Transverse colon (tissue), 4 donors: ENCODE measurements around the gene DEFB131A.
"Not testable (repeated sequence)": the region's sequence is repeated elsewhere in the genome, so short reads cannot be mapped to it uniquely, and the experiment has no call there.

Experiments used
- CTCF ChIP-seq, 5 experiments: fragments of 200-600 bp in 3 of 5; fragments of 450-650 bp in 2 of 5; sonication (generic) in 3 of 5; IDR thresholded peaks; 1 replicate in 2 of 5; 2 replicates in 3 of 5; pipeline ENCODE4 v1.5.1; 2016 to 2017; ENCODE audit warnings: antibody characterized with exemption in 5 of 5, inconsistent platforms in 3 of 5, mild to moderate bottlenecking in 2 of 5, moderate library complexity in 1 of 5
- POLR2A ChIP-seq: fragments of 450-650 bp; IDR thresholded peaks from one replicate; pipeline ENCODE4 v1.6.1; 2016; ENCODE audit warnings: antibody characterized with exemption, mild to moderate bottlenecking, moderate library complexity
- POLR2AphosphoS5 ChIP-seq, 3 donors: sonication (generic); formaldehyde crosslinking; IDR thresholded peaks; one replicate each; pipeline ENCODE4 v1.6.1; 2016; ENCODE audit warnings: antibody characterized with exemption in 3 of 3

- TF ChIP-seq CTCF (IDR thresholded peaks at IDR 0.05); POLR2A; POLR2AphosphoS5 (IDR thresholded peaks at IDR 0.05): not testable (repeated sequence)
Measured at GRCh38 chr4:9406491-9406890, 37.7 kb upstream of the DEFB131A start.
